22Rv1 (cell line): ENCODE results near the gene PSMA8.
"Not testable (repeated sequence)": the region's sequence is repeated elsewhere in the genome, so short reads cannot be mapped to it uniquely, and the experiment has no call there.

Source experiments
- H3K27ac ChIP-seq: fragments of 450-650 bp; 2 replicates; pipeline ENCODE4 v1.5.1; 2017
- ZFX ChIP-seq: fragments of 450-650 bp; IDR thresholded peaks from 2 replicates; pipeline ENCODE4 v1.6.1; 2017; ENCODE audit warnings: antibody characterized with exemption, borderline replicate concordance
- TF ChIP-seq, protein P1 (sequence below): fragments of 450-650 bp; IDR thresholded peaks from 2 replicates; pipeline ENCODE4 v1.5.1; 2017; ENCODE audit warnings: mild to moderate bottlenecking

Gene PSMA8

GRCh38 chr18:26196605-26197004, 62.9 kb downstream of the PSMA8 start:
- TF ChIP-seq ZFX: no peak
- TF ChIP-seq, protein P1, sequence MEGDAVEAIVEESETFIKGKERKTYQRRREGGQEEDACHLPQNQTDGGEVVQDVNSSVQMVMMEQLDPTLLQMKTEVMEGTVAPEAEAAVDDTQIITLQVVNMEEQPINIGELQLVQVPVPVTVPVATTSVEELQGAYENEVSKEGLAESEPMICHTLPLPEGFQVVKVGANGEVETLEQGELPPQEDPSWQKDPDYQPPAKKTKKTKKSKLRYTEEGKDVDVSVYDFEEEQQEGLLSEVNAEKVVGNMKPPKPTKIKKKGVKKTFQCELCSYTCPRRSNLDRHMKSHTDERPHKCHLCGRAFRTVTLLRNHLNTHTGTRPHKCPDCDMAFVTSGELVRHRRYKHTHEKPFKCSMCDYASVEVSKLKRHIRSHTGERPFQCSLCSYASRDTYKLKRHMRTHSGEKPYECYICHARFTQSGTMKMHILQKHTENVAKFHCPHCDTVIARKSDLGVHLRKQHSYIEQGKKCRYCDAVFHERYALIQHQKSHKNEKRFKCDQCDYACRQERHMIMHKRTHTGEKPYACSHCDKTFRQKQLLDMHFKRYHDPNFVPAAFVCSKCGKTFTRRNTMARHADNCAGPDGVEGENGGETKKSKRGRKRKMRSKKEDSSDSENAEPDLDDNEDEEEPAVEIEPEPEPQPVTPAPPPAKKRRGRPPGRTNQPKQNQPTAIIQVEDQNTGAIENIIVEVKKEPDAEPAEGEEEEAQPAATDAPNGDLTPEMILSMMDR: no peak
- H3K27ac ChIP-seq: no peak overlapping the region

DNA sequence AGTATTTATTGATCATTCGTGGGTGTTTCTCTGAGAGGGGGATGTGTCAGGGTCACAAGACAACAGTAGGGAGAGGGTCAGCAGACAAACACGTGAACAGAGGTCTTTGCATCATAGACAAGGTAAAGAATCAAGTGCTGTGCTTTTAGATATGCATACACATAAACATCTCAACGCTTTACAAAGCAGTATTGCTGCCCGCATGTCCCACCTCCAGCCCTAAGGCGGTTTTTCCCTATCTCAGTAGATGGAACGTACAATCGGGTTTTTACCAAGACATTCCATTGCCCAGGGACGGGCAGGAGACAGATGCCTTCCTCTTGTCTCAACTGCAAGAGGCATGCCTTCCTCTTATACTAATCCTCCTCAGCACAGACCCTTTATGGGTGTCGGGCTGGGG, 68.3 kb downstream of the PSMA8 start:
- H3K27ac ChIP-seq: not testable (repeated sequence)

DNA sequence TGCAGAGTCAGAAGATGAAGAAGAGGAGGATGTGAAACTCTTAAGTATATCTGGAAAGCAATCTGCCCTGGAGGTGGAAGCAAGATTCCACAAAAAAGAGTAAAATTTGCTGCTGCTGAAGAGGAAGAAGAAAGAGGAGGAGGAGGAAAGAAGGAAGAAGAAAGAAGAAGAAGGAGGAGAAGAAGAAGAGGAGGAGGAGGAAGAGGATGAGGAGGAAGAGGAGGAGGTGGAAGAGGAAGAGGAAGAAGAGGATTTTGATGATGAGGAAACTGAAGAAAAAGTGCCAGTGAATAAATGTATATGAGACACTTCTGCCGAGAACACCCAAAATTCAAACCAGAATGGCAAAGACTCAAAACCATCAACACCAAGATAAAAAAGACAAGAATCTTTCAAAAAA, 71.6 kb downstream of the PSMA8 start:
- no peak overlapping the region for H3K27ac ChIP-seq
- TF ChIP-seq, protein P1: no peak
- TF ChIP-seq ZFX: no peak

GRCh38 chr18:26206488-26206887, 72.8 kb downstream of the PSMA8 start:
- TF ChIP-seq, protein P1: no peak
- no peak for TF ChIP-seq ZFX
- no peak overlapping the region for H3K27ac ChIP-seq

DNA sequence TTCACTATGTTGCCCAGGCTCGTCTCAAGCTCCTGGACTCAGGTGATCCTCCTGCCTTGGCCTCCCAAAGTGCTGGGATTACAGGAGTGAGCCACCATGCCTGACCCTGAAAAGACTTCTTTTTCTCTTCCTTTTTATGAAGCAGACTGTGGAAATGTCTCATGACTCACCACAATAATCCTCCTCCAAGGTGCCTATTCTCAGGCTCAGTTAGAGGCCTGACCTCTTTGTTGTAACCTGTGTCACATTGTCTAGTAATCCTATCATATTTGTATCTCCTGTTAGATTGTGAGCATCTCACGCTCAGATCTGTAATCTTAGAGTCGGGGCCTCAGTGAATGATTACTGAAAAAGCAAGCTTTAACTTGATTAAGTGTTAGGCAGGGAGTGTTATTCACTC, 74.3 kb downstream of the PSMA8 start:
- no peak for TF ChIP-seq ZFX
- TF ChIP-seq, protein P1: no peak
- no peak overlapping the region for H3K27ac ChIP-seq

GRCh38 chr18:26208977-26209376, 75.3 kb downstream of the PSMA8 start:
- TF ChIP-seq ZFX: no peak
- TF ChIP-seq, protein P1: no peak
- H3K27ac ChIP-seq: no peak overlapping the region

- no peak overlapping the region for H3K27ac ChIP-seq
Measured at GRCh38 chr18:26210147-26210546, 76.5 kb downstream of the PSMA8 start.

More at GRCh38 chr18:26210147-26210546, 76.5 kb downstream of the PSMA8 start:
- TF ChIP-seq, protein P1: no peak
- TF ChIP-seq ZFX: no peak
